ENCODE measurements around the gene BET1L.
"Not testable (repeated sequence)": the region's sequence is repeated elsewhere in the genome, so short reads cannot be mapped to it uniquely, and the experiment has no call there.

Gene BET1L

GRCh38 chr11:207208-207862 is at the start of gene BET1L, which contains the start of gene RIC8A:
Gene BET1L, minus strand, starts transcription at chr11:207399. Its CDS starts 78 bp downstream, at chr11:207321.
Gene RIC8A, plus strand, starts transcription at chr11:207708. Its CDS starts 1,147 bp downstream, at chr11:208855.
- peak; percentile 90 to 97 for DNase-seq (ENCODE audit: low read depth in 1 of 2, low spot score in 1 of 2)
- in situ Hi-C loops (cut with HindIII; ENCODE audit: low pct_unique_long_range_greater_than_20kb, low sequenced_read_pairs) = no loop called here
- no peak for TF ChIP-seq JUND (IDR thresholded peaks at IDR 0.05; ENCODE audit: low read depth)

GRCh38 chr11:255816-256215 is 48.6 kb upstream of the BET1L start:
- TF ChIP-seq JUND (IDR thresholded peaks at IDR 0.05; ENCODE audit: low read depth) = no peak
- in situ Hi-C loops (cut with HindIII; ENCODE audit: low pct_unique_long_range_greater_than_20kb, low sequenced_read_pairs) = no loop called here
- no peak for DNase-seq (ENCODE audit: low read depth in 1 of 2, low spot score in 1 of 2)

- in situ Hi-C loops (cut with HindIII; ENCODE audit: low pct_unique_long_range_greater_than_20kb, low sequenced_read_pairs) = no loop called here
- DNase-seq (ENCODE audit: low read depth in 1 of 2, low spot score in 1 of 2) = no peak
- TF ChIP-seq JUND (IDR thresholded peaks at IDR 0.05; ENCODE audit: low read depth) = no peak
These were observed 48.0 kb upstream of the BET1L start for GRCh38 chr11:255176-255575.

- in situ Hi-C loops (cut with HindIII; ENCODE audit: low pct_unique_long_range_greater_than_20kb, low sequenced_read_pairs) = no loop called here
- no peak for TF ChIP-seq JUND (IDR thresholded peaks at IDR 0.05; ENCODE audit: low read depth)
- DNase-seq (ENCODE audit: low read depth in 1 of 2, low spot score in 1 of 2) = no peak
These were observed 46.7 kb upstream of the BET1L start for GRCh38 chr11:253886-254270.

GRCh38 chr11:253160-253885 is 46.1 kb upstream of the BET1L start:
- no peak for TF ChIP-seq JUND (IDR thresholded peaks at IDR 0.05; ENCODE audit: low read depth)
- in situ Hi-C loops (cut with HindIII; ENCODE audit: low pct_unique_long_range_greater_than_20kb, low sequenced_read_pairs) = no loop called here
- no peak for DNase-seq (ENCODE audit: low read depth in 1 of 2, low spot score in 1 of 2)

GRCh38 chr11:252666-253065 is 45.5 kb upstream of the BET1L start:
- no peak for TF ChIP-seq JUND (IDR thresholded peaks at IDR 0.05; ENCODE audit: low read depth)
- in situ Hi-C loops (cut with HindIII; ENCODE audit: low pct_unique_long_range_greater_than_20kb, low sequenced_read_pairs) = no loop called here
- no peak for DNase-seq (ENCODE audit: low read depth in 1 of 2, low spot score in 1 of 2)

- in situ Hi-C loops (cut with HindIII; ENCODE audit: low pct_unique_long_range_greater_than_20kb, low sequenced_read_pairs) = no loop called here
- no peak for DNase-seq (ENCODE audit: low read depth in 1 of 2, low spot score in 1 of 2)
- TF ChIP-seq JUND (IDR thresholded peaks at IDR 0.05; ENCODE audit: low read depth) = no peak
These were observed 44.4 kb upstream of the BET1L start for GRCh38 chr11:251550-251949.

- in situ Hi-C loops (cut with HindIII; ENCODE audit: low pct_unique_long_range_greater_than_20kb, low sequenced_read_pairs) = no loop called here
- peak in 1 of 2 experiments; percentile 65 for DNase-seq (ENCODE audit: low read depth in 1 of 2, low spot score in 1 of 2)
These were observed 43.6 kb upstream of the BET1L start for GRCh38 chr11:250740-251299.

GRCh38 chr11:250274-250673 is 43.1 kb upstream of the BET1L start:
- no peak for TF ChIP-seq JUND (IDR thresholded peaks at IDR 0.05; ENCODE audit: low read depth)
- DNase-seq (ENCODE audit: low read depth in 1 of 2, low spot score in 1 of 2) = no peak
- in situ Hi-C loops (cut with HindIII; ENCODE audit: low pct_unique_long_range_greater_than_20kb, low sequenced_read_pairs) = no loop called here

More at GRCh38 chr11:250740-251299, 43.6 kb upstream of the BET1L start:
- no peak for TF ChIP-seq JUND (IDR thresholded peaks at IDR 0.05; ENCODE audit: low read depth)

GRCh38 chr11:249062-249461 is 41.9 kb upstream of the BET1L start:
- DNase-seq (ENCODE audit: low read depth in 1 of 2, low spot score in 1 of 2) = no peak
- TF ChIP-seq JUND (IDR thresholded peaks at IDR 0.05; ENCODE audit: low read depth) = no peak
- in situ Hi-C loops (cut with HindIII; ENCODE audit: low pct_unique_long_range_greater_than_20kb, low sequenced_read_pairs) = no loop called here

- in situ Hi-C loops (cut with HindIII; ENCODE audit: low pct_unique_long_range_greater_than_20kb, low sequenced_read_pairs) = no loop called here
- DNase-seq (ENCODE audit: low read depth in 1 of 2, low spot score in 1 of 2) = no peak
- no peak for TF ChIP-seq JUND (IDR thresholded peaks at IDR 0.05; ENCODE audit: low read depth)
These were observed 37.2 kb upstream of the BET1L start for GRCh38 chr11:244376-244775.

- TF ChIP-seq JUND (IDR thresholded peaks at IDR 0.05; ENCODE audit: low read depth) = no peak
- DNase-seq (ENCODE audit: low read depth in 1 of 2, low spot score in 1 of 2) = no peak
- in situ Hi-C loops (cut with HindIII; ENCODE audit: low pct_unique_long_range_greater_than_20kb, low sequenced_read_pairs) = no loop called here
These were observed 34.4 kb upstream of the BET1L start for GRCh38 chr11:241634-242033.

GRCh38 chr11:240315-240714 is 33.1 kb upstream of the BET1L start:
- in situ Hi-C loops (cut with HindIII; ENCODE audit: low pct_unique_long_range_greater_than_20kb, low sequenced_read_pairs) = no loop called here
- TF ChIP-seq JUND (IDR thresholded peaks at IDR 0.05; ENCODE audit: low read depth) = no peak
- no peak for DNase-seq (ENCODE audit: low read depth in 1 of 2, low spot score in 1 of 2)

GRCh38 chr11:238346-238745 is 31.1 kb upstream of the BET1L start:
- in situ Hi-C loops (cut with HindIII; ENCODE audit: low pct_unique_long_range_greater_than_20kb, low sequenced_read_pairs); DNase-seq (ENCODE audit: low read depth in 1 of 2, low spot score in 1 of 2): not testable (repeated sequence)
